HG03039 (cell line): ENCODE data around the gene DDR1.

Experiments used
- ATAC-seq: cut with Tn5 transposase; IDR thresholded peaks from one replicate; pipeline ENCODE4 v1.9.1; 2021; ENCODE audit warnings: mild to moderate bottlenecking, moderate library complexity; ENCODE audit not compliant: unreplicated experiment

DDR1 gene

GRCh38 chr6:30942338-30943060 is 58.2 kb downstream of the DDR1 start:
- no peak for ATAC-seq

- no peak for ATAC-seq
Observed at GRCh38 chr6:30944051-30944450, 59.7 kb downstream of the DDR1 start.

GRCh38 chr6:30945281-30945680 is 61.0 kb downstream of the DDR1 start:
- no peak for ATAC-seq

- ATAC-seq = no peak
Observed at GRCh38 chr6:30947231-30947630, 62.9 kb downstream of the DDR1 start.

- ATAC-seq = no peak
Observed at GRCh38 chr6:30948811-30949210, 64.5 kb downstream of the DDR1 start.
